Heart left ventricle (tissue), 16 donors: ENCODE measurements around the gene ADGRV1. TPM values are rescaled to one million over a fixed set of nuclear protein-coding genes. Genes with fewer than 3 reads are reported as not detected.

Source experiments
- ATAC-seq, 4 donors: fragments of 200-7000 bp; cut with Tn5 transposase; one replicate each; pipeline ENCODE4 v1.9.1; 2020 to 2022; ENCODE audit warnings: moderate library complexity in 4 of 4, mild to moderate bottlenecking in 3 of 4, moderate number of reproducible peaks in 1 of 4
- DNase-seq, 5 donors: peaks; one replicate each; pipeline ENCODE4 v3.0.0-alpha.2; 2020
- H3K27ac ChIP-seq, 12 donors: fragments of 200-600 bp; sonication (generic) in 4 of 12; one replicate each; pipeline versions ENCODE4 v1.5.0 to v1.8.0; 2016 to 2022; ENCODE audit warnings: mild to moderate bottlenecking in 2 of 12
- H3K27me3 ChIP-seq, 9 donors: fragments of 200-600 bp; sonication (generic) in 2 of 9; one replicate each; pipeline versions ENCODE4 v1.5.1 to v1.8.0; 2016 to 2022; ENCODE audit warnings: mild to moderate bottlenecking in 3 of 9
- H3K36me3 ChIP-seq, 9 donors: fragments of 200-600 bp; sonication (generic) in 2 of 9; one replicate each; pipeline versions ENCODE4 v1.5.0 to v1.8.0; 2018 to 2022; ENCODE audit warnings: mild to moderate bottlenecking in 2 of 9
- H3K4me1 ChIP-seq, 12 donors: fragments of 200-600 bp; sonication (generic) in 4 of 12; one replicate each; pipeline versions ENCODE4 v1.5.0 to v1.8.0; 2016 to 2022; ENCODE audit warnings: mild to moderate bottlenecking in 3 of 12
- H3K4me3 ChIP-seq, 12 donors: fragments of 200-600 bp; sonication (generic) in 4 of 12; one replicate each; pipeline versions ENCODE4 v1.5.0 to v1.8.0; 2017 to 2022; ENCODE audit warnings: mild to moderate bottlenecking in 9 of 12, moderate library complexity in 4 of 12
- H3K9me3 ChIP-seq, 12 donors: fragments of 200-600 bp; sonication (generic) in 4 of 12; one replicate each; pipeline versions ENCODE4 v1.5.0 to v1.8.0; 2016 to 2022; ENCODE audit warnings: mild to moderate bottlenecking in 1 of 12
- POLR2A ChIP-seq, 2 donors: fragments of 450-650 bp; IDR thresholded peaks; one replicate each; pipeline ENCODE4 v1.6.1; 2017; ENCODE audit warnings: antibody characterized with exemption in 2 of 2, mild to moderate bottlenecking in 2 of 2, moderate library complexity in 2 of 2
- WGBS, 4 donors: extraction: QIAGEN DNeasy Blood & Tissue Kit in 2 of 4; methylation state at CpG; one replicate each; pipeline versions ENCODE4 v1.1.5 to v1.1.7; 2013 to 2018; 5-methylcytosine and 5-hydroxymethylcytosine counted together
- intact Hi-C, 10 donors: fragments of 100-400 bp; cut with DNase I; formaldehyde crosslinking; loops; one replicate each; pipeline versions ENCODE4 v1.11.1 to v1.14.2; 2022
- polyA plus RNA-seq, 2 donors: library from polyadenylated mRNA; stranded (reverse); fragments of 200-250 nt; gene quantifications; one replicate each; pipeline ENCODE4 v1.2.3, GENCODE V29; 2013
- total RNA-seq, 9 donors: library from RNA; depleted of rRNA in 2 of 9; stranded (reverse); fragments of >200 nt in 2 of 9; fragmentation: NEBNext Ultra II Directional in 3 of 9; extraction: Animal tissue kit (Norgen Biotek cat#: 25700) in 3 of 9; gene quantifications; one replicate each; pipeline versions ENCODE4 v1.1.0 to v1.2.4, GENCODE V29; 2016 to 2023
- TF ChIP-seq, protein P1 (sequence below), 12 donors: fragments of 200-600 bp; sonication (generic) in 4 of 12; IDR thresholded peaks; one replicate each; pipeline versions ENCODE4 v1.5.0 to v1.8.0; 2018 to 2022; ENCODE audit warnings: antibody characterized with exemption in 12 of 12, mild to moderate bottlenecking in 5 of 12
- donor health status: ischemic (EF 13 %, LVEDD 7.1; RV severe dilation, severe dysfunction).
- donor health status: healthy with polysubstance abuse.
- donor health status: DM: no; HTN: yes; CAD: no.
- donor health status: DM: no; HTN: no; CAD: no.
- donor health status: ischemic (EF 25% LVEDD 6.9; RV normal size, moderate dysfunction).
- donor health status: ischemic (EF 25% LVEDD 5.7; RV mildly dilated, moderate dysfunction).
- donor health status: healthy.
- donor health status: DM: yes; HTN: yes; CAD: no.
- donor health status: ischemic (EF 35%, LVEDD 5.7; RV mildly dilated, moderate dysfunction).
- donor health status: nonischemic (EF 11% LVEDD 7.7; RV severe dilation, severe dysfunction).
- donor health status: DM: yes; HTN: yes; CAD: no.
- donor health status: PGD.
- donor health status: ischemic (EF 29% LVEDD 5.4; RV normal size, mild dysfunction).
- donor health status: nonischemic (EF 23%, LVEDD 6.1; RV moderate dilation, normal function).

Gene ADGRV1
- total and polyA plus RNA-seq, 11 donors: 0.25 to 0.29 TPM; not detected in 9

DNA sequence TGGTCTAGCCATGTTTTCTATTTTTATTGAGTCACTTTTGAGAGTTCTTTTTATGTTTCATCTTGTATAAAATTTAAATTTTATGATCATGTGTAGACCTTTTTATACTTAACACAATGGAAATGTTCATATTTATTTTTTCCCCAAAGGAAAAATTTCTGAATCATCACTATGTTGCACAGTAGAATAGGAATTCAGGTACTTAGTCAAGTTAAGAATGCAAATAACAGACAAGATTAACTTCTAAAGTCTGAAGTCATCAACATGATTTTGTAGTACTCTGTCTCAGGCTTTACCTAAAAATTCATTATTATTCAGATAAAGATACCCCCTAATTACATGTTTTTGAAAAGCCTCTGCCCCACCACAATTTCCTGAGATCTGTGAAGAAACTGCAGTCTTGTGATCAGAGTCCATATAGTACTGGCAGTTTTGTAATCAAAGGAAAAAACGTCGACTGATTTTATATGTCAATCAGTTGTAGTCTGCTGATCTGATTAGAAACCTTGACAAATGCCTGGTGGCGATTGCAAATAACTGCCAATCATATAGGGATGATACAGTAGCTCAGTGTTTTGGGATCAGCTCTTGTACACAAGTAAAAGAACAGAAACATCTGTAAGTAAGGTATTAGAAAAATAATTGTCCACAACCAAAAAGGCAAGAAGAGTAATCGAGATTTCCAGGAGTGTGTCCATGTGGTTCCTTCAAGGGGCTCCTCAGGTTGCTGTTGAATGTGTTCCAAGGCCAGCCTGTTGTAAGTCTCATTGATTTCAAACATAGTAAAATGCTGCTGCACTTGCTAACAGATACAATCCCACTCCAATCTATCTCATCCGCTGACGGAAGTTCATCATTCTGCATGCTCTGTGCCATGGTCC is 472.2 kb downstream of the ADGRV1 start:
- no peak for ATAC-seq
- intact Hi-C loops: no loop called here

GRCh38 chr5:91031402-91031752 is 472.8 kb downstream of the ADGRV1 start:
- no peaks in the 10 kb centered on the region for H3K27me3 ChIP-seq
- no peaks in the 10 kb centered on the region for H3K36me3 ChIP-seq
- no peak for DNase-seq
- no peak overlapping the region for H3K4me3 ChIP-seq
- WGBS, 4 donors: 88 to 99% (median 92%) methylated on average over 1 of the region's 1 CpG
- no peaks in the 10 kb centered on the region for H3K4me1 ChIP-seq
- TF ChIP-seq, protein P1, sequence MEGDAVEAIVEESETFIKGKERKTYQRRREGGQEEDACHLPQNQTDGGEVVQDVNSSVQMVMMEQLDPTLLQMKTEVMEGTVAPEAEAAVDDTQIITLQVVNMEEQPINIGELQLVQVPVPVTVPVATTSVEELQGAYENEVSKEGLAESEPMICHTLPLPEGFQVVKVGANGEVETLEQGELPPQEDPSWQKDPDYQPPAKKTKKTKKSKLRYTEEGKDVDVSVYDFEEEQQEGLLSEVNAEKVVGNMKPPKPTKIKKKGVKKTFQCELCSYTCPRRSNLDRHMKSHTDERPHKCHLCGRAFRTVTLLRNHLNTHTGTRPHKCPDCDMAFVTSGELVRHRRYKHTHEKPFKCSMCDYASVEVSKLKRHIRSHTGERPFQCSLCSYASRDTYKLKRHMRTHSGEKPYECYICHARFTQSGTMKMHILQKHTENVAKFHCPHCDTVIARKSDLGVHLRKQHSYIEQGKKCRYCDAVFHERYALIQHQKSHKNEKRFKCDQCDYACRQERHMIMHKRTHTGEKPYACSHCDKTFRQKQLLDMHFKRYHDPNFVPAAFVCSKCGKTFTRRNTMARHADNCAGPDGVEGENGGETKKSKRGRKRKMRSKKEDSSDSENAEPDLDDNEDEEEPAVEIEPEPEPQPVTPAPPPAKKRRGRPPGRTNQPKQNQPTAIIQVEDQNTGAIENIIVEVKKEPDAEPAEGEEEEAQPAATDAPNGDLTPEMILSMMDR (IDR thresholded peaks at IDR 0.05): no peak
- TF ChIP-seq POLR2A (IDR thresholded peaks at IDR 0.05): no peak
- ATAC-seq: no peak
- H3K9me3 ChIP-seq: no peaks in the 10 kb centered on the region
- intact Hi-C loops: no loop called here
- H3K27ac ChIP-seq: no peak overlapping the region

More for the DNA sequence above, 472.2 kb downstream of the ADGRV1 start:
- TF ChIP-seq, protein P1 (IDR thresholded peaks at IDR 0.05): no peak
- no peak for TF ChIP-seq POLR2A (IDR thresholded peaks at IDR 0.05)
- H3K9me3 ChIP-seq: no peaks in the 10 kb centered on the region
- no peak overlapping the region for H3K4me3 ChIP-seq
- no peak for DNase-seq
- 86 to 88% (median 87%) methylated on average over 6 of the region's 6 CpGs for WGBS, 4 donors
- no peaks in the 10 kb centered on the region for H3K36me3 ChIP-seq
- no peaks in the 10 kb centered on the region for H3K4me1 ChIP-seq
- H3K27me3 ChIP-seq: no peaks in the 10 kb centered on the region
- no peak overlapping the region for H3K27ac ChIP-seq

GRCh38 chr5:91032125-91032524 is 473.5 kb downstream of the ADGRV1 start:
- 88 to 95% (median 91%) methylated on average over 5 of the region's 5 CpGs for WGBS, 4 donors
- intact Hi-C loops: no loop called here
- H3K27ac ChIP-seq: no peak overlapping the region
- H3K27me3 ChIP-seq: no peaks in the 10 kb centered on the region
- no peaks in the 10 kb centered on the region for H3K9me3 ChIP-seq
- no peaks in the 10 kb centered on the region for H3K4me1 ChIP-seq
- TF ChIP-seq POLR2A (IDR thresholded peaks at IDR 0.05): no peak
- TF ChIP-seq, protein P1 (IDR thresholded peaks at IDR 0.05): no peak
- ATAC-seq: no peak
- DNase-seq: no peak
- H3K36me3 ChIP-seq: no peaks in the 10 kb centered on the region
- no peak overlapping the region for H3K4me3 ChIP-seq

DNA sequence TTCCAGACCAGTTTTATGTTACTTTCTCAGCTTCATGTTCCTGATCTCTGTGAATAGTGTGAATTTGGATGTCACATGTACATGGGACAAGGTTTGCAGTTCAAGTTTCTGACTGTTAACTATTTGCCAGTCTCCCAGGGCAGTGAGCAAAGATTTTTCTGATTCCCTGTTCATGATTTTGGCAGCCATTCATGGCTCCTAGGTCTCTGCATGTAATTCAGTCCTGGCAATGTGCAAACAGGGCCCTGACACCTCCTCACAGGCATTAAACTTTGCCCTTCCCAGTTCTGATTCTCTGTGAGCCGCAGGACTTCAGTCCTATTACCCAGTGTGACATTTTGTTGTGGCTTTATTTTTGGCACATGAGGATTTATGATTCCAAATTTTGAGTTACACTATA is 474.8 kb downstream of the ADGRV1 start:
- H3K9me3 ChIP-seq: no peaks in the 10 kb centered on the region
- H3K27me3 ChIP-seq: no peaks in the 10 kb centered on the region
- H3K4me3 ChIP-seq: no peak overlapping the region
- no peak for TF ChIP-seq POLR2A (IDR thresholded peaks at IDR 0.05)
- TF ChIP-seq, protein P1 (IDR thresholded peaks at IDR 0.05): no peak
- no peak overlapping the region for H3K27ac ChIP-seq
- H3K4me1 ChIP-seq: no peaks in the 10 kb centered on the region
- WGBS, 4 donors: 90 to 97% (median 96%) methylated on average over 1 of the region's 1 CpG
- ATAC-seq: no peak
- DNase-seq: no peak
- intact Hi-C loops: no loop called here
- H3K36me3 ChIP-seq: no peaks in the 10 kb centered on the region
